ENCODE results near the gene KDM5A. TPM values are rescaled to one million over a fixed set of nuclear protein-coding genes. Genes with fewer than 3 reads are reported as not detected.

Gene KDM5A
- total and polyA plus RNA-seq, 2 donors (not counting 3 experiments of a cell fraction or from before 2014, with no cell fraction given): 12.6 to 61.0 TPM

GRCh38 chr12:262817-263216 lies 126.3 kb downstream of the KDM5A start, which contains the start of gene SLC6A13:
Gene SLC6A13 (minus strand): TSS chr12:262836. CDS start chr12:260052, 2,784 bp downstream.
- Histone ChIP-seq H4K20me1 (replicated peaks; ENCODE audit: control insufficient read depth, extremely low read depth, insufficient read depth, low read length) (no peaks in the 10 kb centered on the region), H3K4me1 (ENCODE audit: control insufficient read depth, extremely low read depth, insufficient read depth, low read length) (no peaks in the 10 kb centered on the region), H2AFZ (ENCODE audit: low read depth, low read length) (no peak within 1 kb of the TSS), H3K4me3 (replicated peaks in 1 of 3; ENCODE audit: insufficient read depth in 1 of 3, low read depth in 1 of 3, low read length in 3 of 3) (no peak within 1 kb of the TSS), H3K79me2 (ENCODE audit: control insufficient read depth, insufficient read depth, low read length) (no peaks in the 10 kb centered on the region), H3K9me3 (replicated peaks; ENCODE audit: control insufficient read depth, insufficient read depth, low read length) (no peaks in the 10 kb centered on the region), H3K4me2 (ENCODE audit: insufficient read depth, low read length) (no peak within 1 kb of the TSS), H3K27ac (ENCODE audit: insufficient read depth, low read depth, low read length) (no peak within 1 kb of the TSS), H3K9ac (replicated peaks; ENCODE audit: extremely low read depth, insufficient read depth, low read length) (no peak within 1 kb of the TSS), H3K9me1 (replicated peaks; ENCODE audit: control insufficient read depth, extremely low read depth, insufficient read depth, low read length) (no peaks in the 10 kb centered on the region), H3K36me3 (ENCODE audit: control insufficient read depth in 2 of 2, extremely low read depth in 1 of 2, insufficient read depth in 2 of 2, low read length in 2 of 2) (no peaks in the 10 kb centered on the region), H3K27me3 (ENCODE audit: control insufficient read depth in 2 of 2, insufficient read depth in 2 of 2, low read length in 2 of 2) (peaks cover 4 to 13% of the 10 kb centered on the region in 2 experiments)
- ChIA-PET POLR2A (no interaction called here), CTCF (interaction anchor here (0.6 to 1.3 kb wide), 2 partner anchors 23 to 137 kb away, joined by 3 read pairs; no protein-coding TSS in a partner anchor)
- DNase-seq (ENCODE audit: low read depth, low spot score) (no peak), FAIRE-seq (no peak)
- intact Hi-C loops (cut with micrococcal nuclease): no loop called here
- dilution Hi-C loops (cut with MboI; ENCODE audit: extremely low pct_ligation_motif_present, low sequenced_read_pairs): no loop called here
- TF ChIP-seq EZH2 (IDR thresholded peaks at IDR 0.05; ENCODE audit: borderline replicate concordance, low read depth, low read length, severe bottlenecking): no peak
- no peak for TF ChIP-seq JUN (IDR thresholded peaks at IDR 0.05; ENCODE audit: borderline replicate concordance, insufficient read depth, insufficient read length, low read depth)
- TF ChIP-seq CTCF (IDR thresholded peaks at IDR 0.05; ENCODE audit: extremely low read depth in 1 of 2, insufficient read depth in 1 of 2, low read depth in 1 of 2, low read length in 2 of 2): no peak
- no peak for TF ChIP-seq POLR2A (IDR thresholded peaks at IDR 0.05; ENCODE audit: low read depth, low read length)
- no peak for TF ChIP-seq FOS (IDR thresholded peaks at IDR 0.05; ENCODE audit: borderline replicate concordance, insufficient read depth, low read length)
- no peak for TF ChIP-seq POLR2AphosphoS5 (IDR thresholded peaks at IDR 0.05; ENCODE audit: insufficient read depth, low read depth, low read length)
- TF ChIP-seq MAX (IDR thresholded peaks at IDR 0.05; ENCODE audit: insufficient read depth, insufficient read length): no peak
- no peak for TF ChIP-seq MYC (IDR thresholded peaks at IDR 0.05; ENCODE audit: low read depth, low read length)
- TF ChIP-seq GATA2 (IDR thresholded peaks at IDR 0.05; ENCODE audit: insufficient read depth, insufficient read length, low read depth, low read length): no peak
- BruUV-seq (replicated peaks): no TSS peak

Data from endothelial cell of umbilical vein (primary cell).